ENCODE measurements around the gene PPP1R9B. TPM values are rescaled to one million over a fixed set of nuclear protein-coding genes. Genes with fewer than 3 reads are reported as not detected.

Gene PPP1R9B
- total and polyA plus RNA-seq, 2 of the 8 experiments (the other 6 are each of a cell fraction or from before 2014, with no cell fraction given) = 5.2 to 13.1 TPM

DNA sequence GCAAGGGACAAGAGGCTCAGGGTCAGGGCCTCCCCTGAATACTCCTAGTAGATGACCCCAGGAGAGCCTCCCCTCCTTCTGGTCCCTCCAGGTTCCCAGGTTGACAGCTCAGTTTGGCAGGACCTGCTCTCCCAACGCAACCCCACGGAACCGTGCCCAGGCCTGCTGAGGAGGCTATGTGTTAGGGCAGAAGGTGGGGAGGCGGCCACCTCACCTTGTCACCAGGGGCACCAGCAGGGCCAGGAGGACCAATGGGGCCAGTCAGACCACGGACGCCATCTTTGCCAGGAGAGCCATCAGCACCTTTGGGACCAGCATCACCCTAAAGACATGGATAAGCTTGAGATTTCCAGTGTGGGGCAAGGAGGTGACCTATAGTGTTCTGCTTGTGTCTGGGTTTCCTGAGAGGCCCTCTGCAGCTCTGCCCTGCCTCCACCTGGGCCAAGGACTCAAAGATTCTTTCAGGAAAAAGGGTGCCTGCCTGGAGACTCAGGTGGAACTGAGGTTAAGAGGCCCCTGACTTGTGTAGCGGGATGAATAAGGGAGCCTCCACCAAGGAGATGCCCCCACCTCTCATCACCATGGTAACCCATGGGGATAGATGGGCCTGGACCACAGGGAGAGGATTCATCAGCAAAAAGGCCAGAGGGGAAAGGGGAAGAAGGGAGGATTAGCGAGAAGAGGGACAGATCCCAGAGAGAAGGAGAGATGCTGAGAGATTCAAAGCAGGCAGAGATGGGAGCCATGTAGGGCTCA, 40.3 kb upstream of the PPP1R9B start:
- Histone ChIP-seq H3K79me2 (ENCODE audit: control insufficient read depth in 1 of 2, insufficient read depth in 2 of 2, low read length in 2 of 2) (no peaks in the 10 kb centered on the region), H3K4ac (replicated peaks; ENCODE audit: insufficient read length, low read depth, low read length) (no peak overlapping the region), H2BK120ac (replicated peaks; ENCODE audit: low read depth, low read length) (no peak overlapping the region), H3K4me2 (ENCODE audit: insufficient read depth in 1 of 2, low read depth in 2 of 2, low read length in 2 of 2) (no peak overlapping the region), H2BK20ac (ENCODE audit: low read length) (no peak overlapping the region), H3K18ac (ENCODE audit: extremely low read depth, low read length) (no peak overlapping the region), H3K36me3 (ENCODE audit: control insufficient read depth in 2 of 4, insufficient read depth in 4 of 4, low read length in 3 of 4) (peaks cover 7 to 73% (median 41%) of the 10 kb centered on the region in 4 experiments; a peak in 7 of 8 replicates), H3K79me1 (ENCODE audit: low read depth, low read length) (no peaks in the 10 kb centered on the region), H3K23ac (ENCODE audit: insufficient read length) (no peak overlapping the region), H3K9me3 (ENCODE audit: insufficient read depth in 2 of 2, low read depth in 1 of 2, low read length in 1 of 2) (no peaks in the 10 kb centered on the region), H2BK12ac (ENCODE audit: low read depth, low read length) (no peak overlapping the region), H2AFZ (ENCODE audit: low read length) (no peak overlapping the region), H4K20me1 (replicated peaks in 1 of 2; ENCODE audit: control insufficient read depth in 1 of 2, insufficient read depth in 2 of 2, low read length in 2 of 2) (peaks cover 1 to 4% of the 10 kb centered on the region in 2 experiments), H2BK5ac (ENCODE audit: low read depth, low read length) (no peak overlapping the region), H4K91ac (replicated peaks; ENCODE audit: insufficient read length, low read length) (no peak overlapping the region), H3K14ac (ENCODE audit: insufficient read length) (no peak overlapping the region), H4K5ac (ENCODE audit: insufficient read length, low read depth, low read length) (no peak overlapping the region), H3K4me1 (replicated peaks in 1 of 4; ENCODE audit: control insufficient read depth in 3 of 4, insufficient read depth in 4 of 4, low read length in 3 of 4) (no peaks in the 10 kb centered on the region; a peak in 1 of 7 replicates), H2BK15ac (ENCODE audit: low read length) (no peak overlapping the region), H3K4me3 (ENCODE audit: extremely low read depth in 1 of 4, insufficient read depth in 2 of 4, low read depth in 3 of 4, low read length in 4 of 4) (no peak overlapping the region), H4K8ac (ENCODE audit: extremely low read depth, insufficient read depth, low read length) (no peak overlapping the region), H3K23me2 (ENCODE audit: low read depth, low read length) (no peaks in the 10 kb centered on the region), H3K9ac (replicated peaks in 1 of 4; ENCODE audit: extremely low read depth in 1 of 4, low read depth in 3 of 4, low read length in 3 of 4) (no peak overlapping the region), H3K27ac (ENCODE audit: low read depth, low read length) (no peak overlapping the region), H3K27me3 (replicated peaks in 1 of 4; ENCODE audit: control insufficient read depth in 3 of 4, extremely low read depth in 1 of 4, insufficient read depth in 3 of 4, low read length in 3 of 4) (no peaks in the 10 kb centered on the region), H3K56ac (replicated peaks; ENCODE audit: insufficient read length, low read depth, low read length) (no peak overlapping the region), H2AK5ac (ENCODE audit: low read depth, low read length) (no peak overlapping the region)
- WGBS, 2 experiments (ENCODE audit: extremely low coverage in 1 of 2, insufficient coverage in 1 of 2, insufficient read length in 1 of 2, insufficient replicate concordance in 2 of 2, low coverage in 1 of 2, low lambda C conversion rate in 2 of 2, missing lambda C conversion rate in 1 of 2) = 92% methylated on average over 8 of the region's 8 CpGs; no CpG with 5 or more reads in 1 of the 2 experiments
- no peak for DNase-seq (ENCODE audit: low read depth in 1 of 2, low spot score in 2 of 2)
- POLR2A ChIA-PET (ENCODE audit: partially characterized antibody) = interaction anchor here (1.0 kb wide), 1 partner anchor 12 kb away, joined by 4 read pairs; no protein-coding TSS in a partner anchor
- FAIRE-seq = no peak
- TF ChIP-seq KDM4A (IDR thresholded peaks at IDR 0.05; ENCODE audit: low read depth, low read length, severe bottlenecking) (no peak), ASH2L (IDR thresholded peaks at IDR 0.05; ENCODE audit: low read length) (no peak), SP2 (IDR thresholded peaks at IDR 0.05; ENCODE audit: low read length) (no peak), SIRT6 (IDR thresholded peaks at IDR 0.05; ENCODE audit: low read length) (no peak), GTF2F1 (IDR thresholded peaks at IDR 0.05; ENCODE audit: borderline replicate concordance, low read depth, low read length) (no peak), JUN (IDR thresholded peaks at IDR 0.05; ENCODE audit: low read depth, low read length) (no peak), GABPA (IDR thresholded peaks at IDR 0.05; ENCODE audit: borderline replicate concordance, insufficient read depth, low read length) (no peak)
- CTCF ChIA-PET (ENCODE audit: partially characterized antibody) = interaction anchor here (1.0 to 1.7 kb wide), 5 partner anchors 10 to 107 kb away, joined by 3 to 7 read pairs (median 4); partner anchors contain the start of gene SGCA
